ENCODE results near the gene MAST4. TPM values are rescaled to one million over a fixed set of nuclear protein-coding genes. Genes with fewer than 3 reads are reported as not detected.

Gene MAST4
- total and polyA plus RNA-seq, 2 of the 4 experiments (the other 2 are of a cell fraction): 4.8 to 6.8 TPM

DNA sequence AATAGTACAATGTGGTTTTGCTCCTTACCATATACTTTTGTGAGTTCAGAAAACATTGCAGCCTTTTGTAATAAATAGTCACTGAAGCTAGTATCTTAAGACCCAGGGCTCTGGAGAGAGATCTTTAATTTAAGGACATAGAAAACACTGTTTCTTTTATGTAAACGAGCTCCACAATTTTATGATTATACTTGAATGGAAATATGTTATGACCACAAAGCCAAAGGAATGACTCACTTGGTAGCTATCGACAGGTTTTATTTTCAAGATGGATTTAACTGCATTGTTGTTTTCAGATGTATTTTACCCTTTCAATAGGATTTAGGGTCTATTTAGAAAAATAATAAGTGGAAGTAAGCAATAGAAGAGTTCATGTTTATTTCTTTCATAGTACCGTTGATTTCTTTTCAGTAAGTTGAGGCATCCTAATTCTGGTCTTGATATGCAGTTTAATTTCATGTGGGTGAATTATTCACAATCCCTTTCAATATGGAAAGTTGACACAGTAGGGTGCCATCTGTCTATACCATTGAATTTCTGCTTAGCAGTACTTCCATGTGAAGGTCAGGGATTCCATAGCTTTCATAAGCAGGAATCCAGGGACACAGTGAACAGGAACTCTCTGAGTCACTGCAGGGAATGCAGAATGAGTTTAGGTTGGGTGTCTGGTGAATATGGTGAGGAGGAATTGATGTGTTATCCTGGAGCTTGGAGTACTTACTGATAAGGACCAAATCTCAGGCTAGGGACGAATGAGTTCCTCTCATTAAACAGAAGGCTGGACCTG, 442.8 kb downstream of the MAST4 start:
- POLR2A ChIA-PET (ENCODE audit: unreplicated experiment): no interaction called here
- Histone ChIP-seq H4K91ac (ENCODE audit: insufficient read depth, low read depth, low read length) (no peak overlapping the region; the same call in 1 of the 2 replicates), H3K79me1 (ENCODE audit: low read depth in 1 of 2, low read length in 2 of 2) (peaks cover 26 to 52% of the 10 kb centered on the region in 2 experiments), H3K56ac (ENCODE audit: extremely low read depth, insufficient read depth, low read length) (no peak overlapping the region), H3K27me3 (ENCODE audit: control insufficient read depth, insufficient read depth, low read length) (no peaks in the 10 kb centered on the region), H3K14ac (replicated peaks; ENCODE audit: low read depth, low read length) (peak overlapping the region; percentile 35; the same call in 1 of the 2 replicates), H3K4me2 (ENCODE audit: low read depth, low read length) (peak overlapping the region; percentile 85), H2BK120ac (ENCODE audit: low read depth, low read length) (peak overlapping the region; percentile 32), H3K4me1 (ENCODE audit: control insufficient read depth, insufficient read depth, low read length) (peaks cover 14% of the 10 kb centered on the region), H3K23ac (ENCODE audit: low read depth, low read length) (peak overlapping the region; percentile 10; the same call in 1 of the 2 replicates), H4K5ac (ENCODE audit: low read depth, low read length) (peak overlapping the region; percentile 10; the same call in 1 of the 2 replicates), H3K18ac (ENCODE audit: low read depth, low read length) (peak overlapping the region; percentile 32; the same call in 1 of the 2 replicates), H3K36me3 (ENCODE audit: control insufficient read depth, insufficient read depth, low read length) (no peaks in the 10 kb centered on the region; the same call in 1 of the 2 replicates), H3K4ac (ENCODE audit: low read depth, low read length) (no peak overlapping the region), H4K20me1 (ENCODE audit: insufficient read depth, low read length) (no peaks in the 10 kb centered on the region), H2AK5ac (ENCODE audit: low read depth, low read length) (no peak overlapping the region; the same call in 1 of the 2 replicates), H3K9me1 (ENCODE audit: insufficient read depth, low read length) (peaks cover 11% of the 10 kb centered on the region; the same call in 1 of the 2 replicates), H4K8ac (ENCODE audit: low read depth in 2 of 2, low read length in 2 of 2) (peak overlapping the region in 1 of 2 experiments; percentile 7; a peak in 2 of 4 replicates), H3K9me3 (ENCODE audit: control insufficient read depth, insufficient read depth, low read length) (no peaks in the 10 kb centered on the region), H3K27ac (ENCODE audit: insufficient read depth, low read length) (peak overlapping the region; percentile 48; the same call in 1 of the 2 replicates), H3K4me3 (ENCODE audit: insufficient read depth, low read depth, low read length) (no peak overlapping the region), H2AFZ (replicated peaks; ENCODE audit: low read length, poor library complexity) (no peak overlapping the region), H2BK5ac (ENCODE audit: low read depth, low read length, poor library complexity, severe bottlenecking) (peak overlapping the region; percentile 33), H2BK20ac (ENCODE audit: low read depth, low read length) (peak overlapping the region; percentile 23; the same call in 1 of the 2 replicates), H2AK9ac (replicated peaks; ENCODE audit: low read depth, low read length, poor library complexity) (no peak overlapping the region), H2BK15ac (ENCODE audit: low read depth, low read length) (peak overlapping the region; percentile 6; the same call in 1 of the 3 replicates), H3K9ac (ENCODE audit: low read depth, low read length) (no peak overlapping the region)
- no CpG with 5 or more reads among the region's 4 CpGs for WGBS, 2 experiments (ENCODE audit: extremely low coverage in 2 of 2, insufficient read length in 1 of 2)
- TF ChIP-seq RFX5 (IDR thresholded peaks at IDR 0.05; ENCODE audit: low read depth, low read length) (no peak), RCOR1 (IDR thresholded peaks at IDR 0.05; ENCODE audit: insufficient replicate concordance, low read length) (peak; percentile 74), RAD21 (IDR thresholded peaks at IDR 0.05; ENCODE audit: low read length) (0 out of 2 replicates have a peak, but pooled peaks have one; percentile 17), MXI1 (IDR thresholded peaks at IDR 0.05; ENCODE audit: borderline replicate concordance, low read depth, low read length) (no peak), CHD1 (IDR thresholded peaks at IDR 0.05; ENCODE audit: low read depth, low read length) (no peak), NFE2L2 (IDR thresholded peaks at IDR 0.05; ENCODE audit: low read depth, low read length) (no peak), MAZ (IDR thresholded peaks at IDR 0.05; ENCODE audit: borderline replicate concordance, low read depth, low read length) (no peak), BHLHE40 (IDR thresholded peaks at IDR 0.05; ENCODE audit: low read depth, low read length) (0 out of 2 replicates have a peak, but pooled peaks have one; percentile 16), POLR2A (IDR thresholded peaks at IDR 0.05; ENCODE audit: low read depth, low read length) (no peak), SMC3 (IDR thresholded peaks at IDR 0.05; ENCODE audit: low read depth, low read length) (no peak), FOS (IDR thresholded peaks at IDR 0.05; ENCODE audit: low read depth, low read length) (peak; percentile 78)
- TF ChIP-seq, protein P1, sequence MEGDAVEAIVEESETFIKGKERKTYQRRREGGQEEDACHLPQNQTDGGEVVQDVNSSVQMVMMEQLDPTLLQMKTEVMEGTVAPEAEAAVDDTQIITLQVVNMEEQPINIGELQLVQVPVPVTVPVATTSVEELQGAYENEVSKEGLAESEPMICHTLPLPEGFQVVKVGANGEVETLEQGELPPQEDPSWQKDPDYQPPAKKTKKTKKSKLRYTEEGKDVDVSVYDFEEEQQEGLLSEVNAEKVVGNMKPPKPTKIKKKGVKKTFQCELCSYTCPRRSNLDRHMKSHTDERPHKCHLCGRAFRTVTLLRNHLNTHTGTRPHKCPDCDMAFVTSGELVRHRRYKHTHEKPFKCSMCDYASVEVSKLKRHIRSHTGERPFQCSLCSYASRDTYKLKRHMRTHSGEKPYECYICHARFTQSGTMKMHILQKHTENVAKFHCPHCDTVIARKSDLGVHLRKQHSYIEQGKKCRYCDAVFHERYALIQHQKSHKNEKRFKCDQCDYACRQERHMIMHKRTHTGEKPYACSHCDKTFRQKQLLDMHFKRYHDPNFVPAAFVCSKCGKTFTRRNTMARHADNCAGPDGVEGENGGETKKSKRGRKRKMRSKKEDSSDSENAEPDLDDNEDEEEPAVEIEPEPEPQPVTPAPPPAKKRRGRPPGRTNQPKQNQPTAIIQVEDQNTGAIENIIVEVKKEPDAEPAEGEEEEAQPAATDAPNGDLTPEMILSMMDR (conservative IDR thresholded peaks at IDR 0.05; ENCODE audit: low read depth, low read length): no peak
- intact Hi-C loops (cut with micrococcal nuclease) (no loop called here), dilution Hi-C loops (cut with HindIII; ENCODE audit: low sequenced_read_pairs, unreplicated experiment) (no loop called here), in situ Hi-C loops (cut with MboI; ENCODE audit: low sequenced_read_pairs) (no loop called here)
- DNase-seq (peak; percentile 88), ATAC-seq (ENCODE audit: low read depth) (peak; percentile 95)
- BruUV-seq (replicated peaks): no TSS peak
- CTCF ChIA-PET: interaction anchor here (1.4 kb wide), 1 partner anchor 50 kb away, joined by 6 read pairs; no protein-coding TSS in a partner anchor

All from IMR-90 (cell line).